ENCODE data around the gene CAMK2B. TPM values are rescaled to one million over a fixed set of nuclear protein-coding genes. Genes with fewer than 3 reads are reported as not detected.

Gene CAMK2B
- total and polyA plus RNA-seq, 8 donors: 0.17 to 1.1 (median 0.53) TPM

DNA sequence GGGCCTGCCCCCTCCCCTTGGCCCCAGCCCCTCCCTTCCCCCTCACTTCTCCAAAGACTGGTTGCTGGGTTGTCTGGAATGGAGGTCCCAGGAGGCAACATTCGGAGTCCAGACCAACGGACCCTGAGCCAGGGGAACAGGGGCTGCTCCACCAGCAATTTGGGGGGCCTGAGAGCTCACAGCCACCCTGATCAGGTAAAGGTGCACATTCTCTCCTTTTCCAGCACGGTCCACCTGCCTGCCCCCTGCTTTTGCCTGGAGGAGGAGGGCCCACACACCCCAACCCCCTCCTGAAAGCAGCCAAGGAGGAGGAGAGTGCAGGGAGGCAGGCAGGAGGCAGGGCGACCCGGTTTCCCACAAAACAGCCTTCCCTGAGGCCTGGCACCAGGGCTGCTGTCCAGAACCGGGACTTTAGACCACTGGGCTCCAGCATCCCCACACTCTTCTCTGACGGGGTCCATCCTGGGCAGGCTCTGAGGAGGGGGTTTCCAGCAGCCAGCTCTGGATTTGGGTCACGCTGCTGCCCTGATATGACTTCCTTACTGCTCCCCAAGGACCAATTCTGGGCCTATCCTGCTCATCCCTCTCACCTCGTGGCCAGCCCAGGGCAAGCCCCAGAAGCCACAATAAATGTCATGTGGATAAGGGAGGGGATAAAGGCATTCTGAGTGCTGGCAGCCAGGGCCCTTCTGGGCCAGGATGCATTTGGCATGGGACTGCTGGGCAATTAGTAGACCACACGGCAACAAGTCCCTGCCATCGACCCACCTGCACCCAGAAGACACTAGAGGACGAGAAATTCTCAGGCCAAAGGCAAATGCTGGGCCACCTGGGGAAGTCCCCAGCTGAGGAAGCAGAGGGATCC is 1.1 kb upstream of the CAMK2B start:
- ATAC-seq (no peak), DNase-seq (peak in 1 of 4 donors; percentile 39)
- intact Hi-C loops (cut with DNase I): no loop called here
- Histone ChIP-seq H3K27me3 (peaks cover 33 to 61% of the 10 kb centered on the region in 2 donors), H3K27ac (no peak overlapping the region), H3K4me1 (no peaks in the 10 kb centered on the region), H3K4me3 (no peak overlapping the region), H3K9me3 (no peaks in the 10 kb centered on the region), H3K36me3 (no peaks in the 10 kb centered on the region)
- TF ChIP-seq, protein P1, sequence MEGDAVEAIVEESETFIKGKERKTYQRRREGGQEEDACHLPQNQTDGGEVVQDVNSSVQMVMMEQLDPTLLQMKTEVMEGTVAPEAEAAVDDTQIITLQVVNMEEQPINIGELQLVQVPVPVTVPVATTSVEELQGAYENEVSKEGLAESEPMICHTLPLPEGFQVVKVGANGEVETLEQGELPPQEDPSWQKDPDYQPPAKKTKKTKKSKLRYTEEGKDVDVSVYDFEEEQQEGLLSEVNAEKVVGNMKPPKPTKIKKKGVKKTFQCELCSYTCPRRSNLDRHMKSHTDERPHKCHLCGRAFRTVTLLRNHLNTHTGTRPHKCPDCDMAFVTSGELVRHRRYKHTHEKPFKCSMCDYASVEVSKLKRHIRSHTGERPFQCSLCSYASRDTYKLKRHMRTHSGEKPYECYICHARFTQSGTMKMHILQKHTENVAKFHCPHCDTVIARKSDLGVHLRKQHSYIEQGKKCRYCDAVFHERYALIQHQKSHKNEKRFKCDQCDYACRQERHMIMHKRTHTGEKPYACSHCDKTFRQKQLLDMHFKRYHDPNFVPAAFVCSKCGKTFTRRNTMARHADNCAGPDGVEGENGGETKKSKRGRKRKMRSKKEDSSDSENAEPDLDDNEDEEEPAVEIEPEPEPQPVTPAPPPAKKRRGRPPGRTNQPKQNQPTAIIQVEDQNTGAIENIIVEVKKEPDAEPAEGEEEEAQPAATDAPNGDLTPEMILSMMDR (IDR thresholded peaks at IDR 0.05): no peak

DNA sequence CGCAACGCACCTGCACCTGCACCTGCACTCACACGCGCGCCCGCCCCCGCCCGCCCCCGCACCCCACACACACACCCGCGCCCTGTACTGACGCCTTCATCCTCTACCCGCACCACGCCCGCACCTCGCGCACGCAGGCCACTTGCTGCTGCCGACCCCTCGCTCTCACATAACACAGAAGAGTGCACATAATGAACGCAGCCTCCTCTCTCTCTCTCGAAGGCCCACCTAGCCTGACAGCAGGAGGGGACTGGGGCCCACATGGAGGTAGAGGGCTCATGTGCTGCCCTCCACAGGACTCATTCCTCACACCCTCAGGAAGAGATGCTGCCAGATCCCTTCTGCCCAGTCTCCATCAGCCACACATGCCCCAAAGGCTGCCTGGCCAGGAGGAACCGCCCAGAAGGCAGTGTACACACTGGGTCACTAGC is 432 bp upstream of the CAMK2B start:
- peaks cover 33 to 61% of the 10 kb centered on the region in 2 donors for H3K27me3 ChIP-seq
- H3K9me3 ChIP-seq: no peaks in the 10 kb centered on the region
- no peak overlapping the region for H3K27ac ChIP-seq
- no peak overlapping the region for H3K4me3 ChIP-seq
- TF ChIP-seq, protein P1 (IDR thresholded peaks at IDR 0.05): no peak
- no peak for DNase-seq
- H3K36me3 ChIP-seq: no peaks in the 10 kb centered on the region
- intact Hi-C loops (cut with DNase I): no loop called here
- no peak for ATAC-seq
- no peaks in the 10 kb centered on the region for H3K4me1 ChIP-seq

DNA sequence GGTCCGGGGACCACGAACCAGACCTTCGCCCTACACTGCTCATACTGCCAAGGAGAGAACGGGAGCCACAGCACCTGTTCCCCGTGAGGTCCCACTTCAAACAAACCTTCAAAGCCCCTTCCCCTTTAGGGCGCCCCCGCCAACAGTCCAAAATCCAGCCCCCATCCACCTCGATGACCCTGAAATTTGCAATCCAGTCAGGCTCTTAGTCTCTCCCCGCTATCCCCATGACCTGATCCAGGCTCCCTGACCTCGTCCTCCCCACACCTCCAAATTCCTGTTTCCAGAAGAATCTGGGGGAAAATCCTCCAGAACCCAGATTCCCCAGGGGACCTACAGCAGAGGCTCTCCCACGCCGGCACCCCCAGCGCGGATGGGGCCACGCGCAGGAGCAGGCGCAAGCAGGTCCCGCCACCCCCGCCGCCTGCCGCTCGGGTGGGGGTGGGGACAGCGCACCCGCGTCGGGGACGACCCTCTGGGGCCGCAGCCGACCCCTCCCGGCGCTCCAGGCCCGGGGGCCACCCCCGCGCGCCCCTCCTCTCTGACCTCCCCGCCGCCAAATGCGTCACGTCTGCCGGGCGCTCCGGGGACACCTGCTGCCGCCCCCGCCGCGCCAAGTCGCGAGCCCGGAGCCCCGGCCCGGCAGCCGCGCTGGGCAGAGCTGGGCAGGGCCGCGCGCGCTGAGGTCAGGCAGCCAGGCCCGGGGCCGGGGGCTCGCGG is 753 bp downstream of the CAMK2B start:
- no peak overlapping the region for H3K4me3 ChIP-seq
- no peak overlapping the region for H3K27ac ChIP-seq
- intact Hi-C loops (cut with DNase I): no loop called here
- ATAC-seq (no peak), DNase-seq (peak in 1 of 4 donors; percentile 53)
- H3K4me1 ChIP-seq: no peaks in the 10 kb centered on the region
- no peaks in the 10 kb centered on the region for H3K36me3 ChIP-seq
- TF ChIP-seq, protein P1 (IDR thresholded peaks at IDR 0.05): no peak
- H3K27me3 ChIP-seq: peaks cover 33 to 61% of the 10 kb centered on the region in 2 donors
- no peaks in the 10 kb centered on the region for H3K9me3 ChIP-seq

DNA sequence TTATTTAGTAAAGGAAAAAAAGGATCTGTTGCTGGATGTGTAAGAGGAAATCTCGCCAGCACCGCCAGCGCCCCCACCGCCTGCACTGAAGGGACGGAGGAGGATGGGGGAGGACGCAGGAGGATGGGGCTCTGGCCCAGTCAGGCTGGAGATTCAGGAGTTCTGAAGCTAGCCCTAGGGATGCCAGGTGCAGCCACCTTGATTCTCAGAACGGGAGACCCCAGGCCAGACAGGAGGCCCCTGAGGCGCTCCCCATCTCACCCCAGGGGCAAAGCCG is 1.3 kb downstream of the CAMK2B start:
- no peaks in the 10 kb centered on the region for H3K4me1 ChIP-seq
- DNase-seq (peak in 1 of 4 donors; percentile 75), ATAC-seq (no peak)
- H3K4me3 ChIP-seq: no peak overlapping the region
- intact Hi-C loops (cut with DNase I): no loop called here
- no peak overlapping the region for H3K27ac ChIP-seq
- H3K27me3 ChIP-seq: peaks cover 33 to 61% of the 10 kb centered on the region in 2 donors
- H3K36me3 ChIP-seq: no peaks in the 10 kb centered on the region
- TF ChIP-seq, protein P1 (IDR thresholded peaks at IDR 0.05): no peak
- H3K9me3 ChIP-seq: no peaks in the 10 kb centered on the region

Measured in left lung (tissue), 10 donors.